ENCODE data around the gene COX6B2. TPM values are rescaled to one million over a fixed set of nuclear protein-coding genes. Genes with fewer than 3 reads are reported as not detected.

The COX6B2 gene
- total RNA-seq, 1 donor from 2014 or later: 0.26 TPM

GRCh38 chr19:55305983-55306562 is 48.4 kb downstream of the COX6B2 start:
- no peak for DNase-seq (ENCODE audit: low read depth)
- TF ChIP-seq CTCF (IDR thresholded peaks at IDR 0.05; ENCODE audit: insufficient read depth, low read length, severe bottlenecking): no peak
- Histone ChIP-seq H3K4me3 (ENCODE audit: low read depth, low read length) (no peak overlapping the region), H3K27me3 (ENCODE audit: control insufficient read depth, insufficient read depth, low read length) (no peaks in the 10 kb centered on the region), H3K36me3 (ENCODE audit: control insufficient read depth, insufficient read depth, low read length) (no peaks in the 10 kb centered on the region)
- FAIRE-seq: no peak

DNA sequence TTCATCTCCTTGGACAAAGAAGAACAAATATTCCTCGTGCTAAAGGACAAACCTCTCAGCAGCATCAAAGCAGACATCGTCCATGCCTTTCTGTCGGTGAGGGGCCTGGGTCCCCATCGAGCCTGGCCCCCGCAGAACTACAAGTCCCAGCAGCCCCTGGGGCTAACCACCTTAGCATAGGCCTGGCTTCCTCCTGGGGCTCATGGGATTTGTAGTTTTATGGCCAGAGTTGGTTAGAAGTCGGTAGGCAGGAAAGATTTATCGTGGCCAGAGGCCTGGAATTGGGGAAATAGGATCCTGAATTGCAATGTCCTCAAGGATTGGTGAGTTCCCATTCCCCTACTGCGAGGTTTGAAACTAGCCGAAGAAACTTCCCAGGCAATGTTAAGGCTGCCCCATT is 49.0 kb downstream of the COX6B2 start:
- Histone ChIP-seq H3K36me3 (ENCODE audit: control insufficient read depth, insufficient read depth, low read length) (no peaks in the 10 kb centered on the region), H3K4me3 (ENCODE audit: low read depth, low read length) (no peak overlapping the region), H3K27me3 (ENCODE audit: control insufficient read depth, insufficient read depth, low read length) (no peaks in the 10 kb centered on the region)
- FAIRE-seq (no peak), DNase-seq (ENCODE audit: low read depth) (peak; percentile 26)
- no peak for TF ChIP-seq CTCF (IDR thresholded peaks at IDR 0.05; ENCODE audit: insufficient read depth, low read length, severe bottlenecking)

- TF ChIP-seq CTCF (IDR thresholded peaks at IDR 0.05; ENCODE audit: insufficient read depth, low read length, severe bottlenecking): no peak
- Histone ChIP-seq H3K27me3 (ENCODE audit: control insufficient read depth, insufficient read depth, low read length) (no peaks in the 10 kb centered on the region), H3K36me3 (ENCODE audit: control insufficient read depth, insufficient read depth, low read length) (no peaks in the 10 kb centered on the region), H3K4me3 (ENCODE audit: low read depth, low read length) (no peak overlapping the region)
- no peak for FAIRE-seq
- no peak for DNase-seq (ENCODE audit: low read depth)
These were observed 49.5 kb downstream of the COX6B2 start for GRCh38 chr19:55304980-55305379.

DNA sequence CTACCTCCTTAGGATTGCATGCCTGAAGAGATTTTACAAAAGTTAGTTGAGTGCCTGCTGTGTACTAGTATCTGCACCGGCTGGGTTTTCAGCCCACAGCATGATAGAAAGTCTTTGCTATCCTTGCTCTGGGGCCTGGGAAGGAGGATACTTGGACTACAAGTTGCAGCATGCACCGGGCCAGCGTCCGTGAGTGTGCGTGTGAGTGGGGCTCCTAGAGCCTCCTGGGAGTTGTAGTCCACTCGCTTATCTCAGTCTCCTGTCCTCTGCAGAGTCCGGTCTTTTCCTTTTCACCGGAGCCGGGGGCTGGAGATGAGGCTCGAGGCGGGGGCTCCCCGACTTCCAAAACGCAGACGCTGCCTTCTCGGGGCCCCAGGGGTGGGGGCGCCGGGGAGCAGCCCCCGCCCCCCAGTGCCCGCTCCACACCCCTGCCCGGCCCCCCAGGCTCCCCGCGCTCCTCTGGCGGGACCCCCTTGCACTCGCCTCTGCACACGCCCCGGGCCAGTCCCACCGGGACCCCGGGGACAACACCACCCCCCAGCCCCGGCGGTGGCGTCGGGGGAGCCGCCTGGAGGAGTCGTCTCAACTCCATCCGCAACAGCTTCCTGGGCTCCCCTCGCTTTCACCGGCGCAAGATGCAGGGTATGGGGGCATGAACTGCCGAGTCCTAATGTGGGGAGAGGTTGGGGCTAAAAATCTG is 50.1 kb downstream of the COX6B2 start:
- FAIRE-seq: no peak
- DNase-seq (ENCODE audit: low read depth): peak; percentile 54
- Histone ChIP-seq H3K27me3 (ENCODE audit: control insufficient read depth, insufficient read depth, low read length) (no peaks in the 10 kb centered on the region), H3K4me3 (ENCODE audit: low read depth, low read length) (no peak overlapping the region), H3K36me3 (ENCODE audit: control insufficient read depth, insufficient read depth, low read length) (no peaks in the 10 kb centered on the region)
- TF ChIP-seq CTCF (IDR thresholded peaks at IDR 0.05; ENCODE audit: insufficient read depth, low read length, severe bottlenecking): no peak

DNA sequence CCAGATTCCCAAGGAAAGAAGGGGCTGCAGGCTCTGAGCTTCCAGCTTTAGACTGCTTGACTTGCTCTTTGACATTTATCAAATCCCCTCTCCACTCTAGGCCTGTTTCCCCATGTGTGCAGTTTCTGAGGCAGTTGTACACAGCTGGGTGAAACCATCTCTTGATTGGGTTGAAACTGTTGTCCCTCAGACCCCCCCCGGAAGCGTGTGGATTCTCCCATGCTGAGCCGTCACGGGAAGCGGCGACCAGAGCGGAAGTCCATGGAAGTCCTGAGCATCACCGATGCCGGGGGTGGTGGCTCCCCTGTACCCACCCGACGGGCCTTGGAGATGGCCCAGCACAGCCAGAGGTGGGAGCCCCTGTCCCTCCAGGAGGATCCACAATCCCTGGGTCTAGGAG is 51.0 kb downstream of the COX6B2 start:
- Histone ChIP-seq H3K4me3 (ENCODE audit: low read depth, low read length) (no peak overlapping the region), H3K27me3 (ENCODE audit: control insufficient read depth, insufficient read depth, low read length) (no peaks in the 10 kb centered on the region), H3K36me3 (ENCODE audit: control insufficient read depth, insufficient read depth, low read length) (no peaks in the 10 kb centered on the region)
- no peak for TF ChIP-seq CTCF (IDR thresholded peaks at IDR 0.05; ENCODE audit: insufficient read depth, low read length, severe bottlenecking)
- FAIRE-seq (no peak), DNase-seq (ENCODE audit: low read depth) (no peak)

DNA sequence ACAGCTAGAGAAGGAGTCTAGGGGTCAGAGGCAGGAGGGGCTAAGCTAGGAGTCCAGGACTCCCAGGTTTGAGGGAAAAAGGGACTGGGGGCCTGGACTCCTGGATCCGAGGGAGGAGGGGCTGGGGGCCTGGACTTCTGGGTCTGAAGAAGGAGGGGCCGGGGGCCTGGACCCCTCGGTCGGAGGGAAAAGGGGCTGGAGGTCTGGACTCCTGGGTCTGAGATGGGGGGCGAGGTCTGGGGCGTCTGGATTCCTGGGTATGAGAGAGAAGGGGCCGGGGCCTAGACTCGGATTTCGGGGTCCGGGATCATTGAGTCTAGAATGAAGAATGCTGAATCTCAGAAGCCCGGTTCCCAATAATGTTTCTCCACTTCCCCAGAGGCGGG is 52.2 kb downstream of the COX6B2 start:
- H3K27me3 ChIP-seq (ENCODE audit: control insufficient read depth, insufficient read depth, low read length): no peaks in the 10 kb centered on the region

More for the DNA sequence above, 52.2 kb downstream of the COX6B2 start:
- H3K36me3 ChIP-seq (ENCODE audit: control insufficient read depth, insufficient read depth, low read length): no peaks in the 10 kb centered on the region
- FAIRE-seq (no peak), DNase-seq (ENCODE audit: low read depth) (no peak)
- H3K4me3 ChIP-seq (ENCODE audit: low read depth, low read length): peak overlapping the region; percentile 20
- TF ChIP-seq CTCF (IDR thresholded peaks at IDR 0.05; ENCODE audit: insufficient read depth, low read length, severe bottlenecking): no peak

Data from bronchial epithelial cell (primary cell).